NCI-H446 treated with DMSO at 0.1 percent for 48 hours (cell line): ENCODE results near the gene FNDC3B.

ENCODE experiments used
- DNase-seq: peaks from one replicate; lab custom pipeline; 2025; lab: John Stamatoyannopoulos, UW

FNDC3B gene

GRCh38 chr3:172311217-172311616, 271.8 kb downstream of the FNDC3B start:
- DNase-seq = no peak

- no peak for DNase-seq
These were observed 272.6 kb downstream of the FNDC3B start for GRCh38 chr3:172312001-172312400.

- no peak for DNase-seq
These were observed 273.3 kb downstream of the FNDC3B start for GRCh38 chr3:172312711-172313110.

- DNase-seq = peak; percentile 22
These were observed 274.3 kb downstream of the FNDC3B start for GRCh38 chr3:172313671-172314070.

GRCh38 chr3:172314591-172315160, 275.3 kb downstream of the FNDC3B start:
- DNase-seq = no peak

- DNase-seq = no peak
These were observed 276.2 kb downstream of the FNDC3B start for GRCh38 chr3:172315401-172316091.

- DNase-seq = no peak
These were observed 277.4 kb downstream of the FNDC3B start for GRCh38 chr3:172316758-172317157.

- no peak for DNase-seq
These were observed 278.1 kb downstream of the FNDC3B start for GRCh38 chr3:172317481-172317880.

GRCh38 chr3:172317984-172318383, 278.6 kb downstream of the FNDC3B start:
- DNase-seq = peak; percentile 55

GRCh38 chr3:172319595-172319994, 280.2 kb downstream of the FNDC3B start:
- no peak for DNase-seq

- no peak for DNase-seq
These were observed 281.1 kb downstream of the FNDC3B start for GRCh38 chr3:172320468-172320867.

GRCh38 chr3:172321035-172321434, 281.7 kb downstream of the FNDC3B start:
- no peak for DNase-seq

GRCh38 chr3:172323894-172324610, 284.7 kb downstream of the FNDC3B start:
- no peak for DNase-seq

- DNase-seq = no peak
These were observed 285.3 kb downstream of the FNDC3B start for GRCh38 chr3:172324611-172325203.

GRCh38 chr3:172325461-172325860, 286.1 kb downstream of the FNDC3B start:
- no peak for DNase-seq

- no peak for DNase-seq
These were observed 287.6 kb downstream of the FNDC3B start for GRCh38 chr3:172326993-172327392.

- no peak for DNase-seq
These were observed 288.9 kb downstream of the FNDC3B start for GRCh38 chr3:172328282-172328681.

GRCh38 chr3:172329070-172329469, 289.7 kb downstream of the FNDC3B start:
- DNase-seq = no peak

GRCh38 chr3:172330413-172330812, 291.0 kb downstream of the FNDC3B start:
- DNase-seq = no peak

GRCh38 chr3:172332256-172333041, 293.1 kb downstream of the FNDC3B start:
- peak; percentile 30 for DNase-seq

GRCh38 chr3:172333042-172333377, 293.6 kb downstream of the FNDC3B start:
- no peak for DNase-seq
